Activated T-helper 1 cell treated with anti-CD3 and anti-CD28 coated beads, Interleukin-2, amount 50 U/mL, for 16 hours (primary cell): ENCODE measurements around the gene NCR3LG1.

Source experiments
- DNase-seq, 2 donors: peaks; one replicate each; pipeline ENCODE4 v3.0.0-alpha.2; 2020; ENCODE audit warnings: low read depth in 1 of 2, low spot score in 1 of 2

Gene NCR3LG1

GRCh38 chr11:17369684-17370243 is 18.2 kb downstream of the NCR3LG1 start:
- no peak for DNase-seq

DNA sequence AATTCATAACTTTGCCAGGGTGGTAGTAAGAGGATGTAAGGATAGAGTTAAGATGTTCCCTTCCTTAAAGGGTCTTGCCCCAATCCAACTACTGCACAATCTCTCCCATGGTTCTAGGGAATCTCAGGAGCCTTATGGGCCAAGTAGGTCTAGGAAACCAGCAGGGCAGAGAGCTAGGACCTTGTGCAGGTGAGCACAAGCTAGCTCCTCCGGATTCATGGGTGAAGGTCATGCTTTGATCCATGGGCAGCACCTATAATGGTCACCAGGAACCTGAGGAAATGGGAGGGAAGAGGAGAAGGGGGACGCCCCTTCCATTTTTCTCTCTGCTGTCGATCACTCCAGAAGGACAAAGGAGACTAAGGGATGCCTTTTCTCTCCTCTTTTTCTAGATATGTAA is 20.0 kb downstream of the NCR3LG1 start:
- DNase-seq: no peak

GRCh38 chr11:17375547-17375946 is 23.9 kb downstream of the NCR3LG1 start:
- no peak for DNase-seq

GRCh38 chr11:17376493-17376892 is 24.9 kb downstream of the NCR3LG1 start:
- DNase-seq: no peak

DNA sequence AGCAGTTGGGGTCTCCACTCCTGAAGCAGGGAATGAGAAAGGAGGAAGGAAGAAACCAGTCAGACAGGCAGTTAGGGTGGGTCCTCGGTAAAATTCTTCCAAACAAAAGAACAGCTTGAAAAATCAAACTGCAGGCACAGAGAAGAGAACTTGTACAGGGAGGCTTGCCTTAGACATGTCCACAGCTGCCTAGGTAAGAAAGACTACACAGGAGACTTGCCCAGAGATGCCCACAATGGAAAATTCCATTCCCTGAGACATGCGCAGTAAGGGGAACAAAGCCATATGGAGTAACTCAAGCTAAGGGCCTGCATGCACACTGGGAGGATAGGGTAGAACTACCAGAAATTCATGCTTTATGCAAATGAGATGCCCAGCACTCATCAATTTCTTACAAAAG is 27.1 kb downstream of the NCR3LG1 start:
- no peak for DNase-seq

GRCh38 chr11:17379383-17380180 is 28.0 kb downstream of the NCR3LG1 start:
- no peak for DNase-seq

- no peak for DNase-seq
Measured at GRCh38 chr11:17381156-17381555, 29.6 kb downstream of the NCR3LG1 start.

- DNase-seq: no peak
Measured at GRCh38 chr11:17382046-17382728, 30.6 kb downstream of the NCR3LG1 start.

GRCh38 chr11:17383461-17383860 is 31.9 kb downstream of the NCR3LG1 start:
- no peak for DNase-seq

GRCh38 chr11:17384002-17384511 is 32.5 kb downstream of the NCR3LG1 start:
- peak; percentile 53 to 54 for DNase-seq

- no peak for DNase-seq
Measured at GRCh38 chr11:17385492-17385891, 33.9 kb downstream of the NCR3LG1 start.

DNA sequence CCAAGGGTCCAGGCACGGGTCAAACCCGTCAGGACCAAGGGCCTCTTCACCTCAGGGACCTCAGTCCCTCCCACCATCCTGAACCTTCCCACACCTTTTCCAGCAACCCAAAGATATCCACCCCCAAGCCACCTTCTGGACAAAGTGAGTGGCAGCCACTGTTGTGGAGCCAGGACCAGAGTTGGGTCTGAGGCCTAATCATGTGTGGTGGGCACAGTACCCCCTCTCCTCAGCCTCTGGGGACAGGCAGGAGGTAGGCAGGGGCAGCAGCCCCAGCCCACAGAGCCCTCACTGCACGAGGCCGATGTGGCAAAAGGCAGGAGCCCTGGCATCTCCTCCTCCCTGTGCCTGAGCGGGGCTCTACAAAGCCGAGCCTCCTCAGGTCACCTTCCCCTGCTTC is 34.3 kb downstream of the NCR3LG1 start:
- no peak for DNase-seq

DNA sequence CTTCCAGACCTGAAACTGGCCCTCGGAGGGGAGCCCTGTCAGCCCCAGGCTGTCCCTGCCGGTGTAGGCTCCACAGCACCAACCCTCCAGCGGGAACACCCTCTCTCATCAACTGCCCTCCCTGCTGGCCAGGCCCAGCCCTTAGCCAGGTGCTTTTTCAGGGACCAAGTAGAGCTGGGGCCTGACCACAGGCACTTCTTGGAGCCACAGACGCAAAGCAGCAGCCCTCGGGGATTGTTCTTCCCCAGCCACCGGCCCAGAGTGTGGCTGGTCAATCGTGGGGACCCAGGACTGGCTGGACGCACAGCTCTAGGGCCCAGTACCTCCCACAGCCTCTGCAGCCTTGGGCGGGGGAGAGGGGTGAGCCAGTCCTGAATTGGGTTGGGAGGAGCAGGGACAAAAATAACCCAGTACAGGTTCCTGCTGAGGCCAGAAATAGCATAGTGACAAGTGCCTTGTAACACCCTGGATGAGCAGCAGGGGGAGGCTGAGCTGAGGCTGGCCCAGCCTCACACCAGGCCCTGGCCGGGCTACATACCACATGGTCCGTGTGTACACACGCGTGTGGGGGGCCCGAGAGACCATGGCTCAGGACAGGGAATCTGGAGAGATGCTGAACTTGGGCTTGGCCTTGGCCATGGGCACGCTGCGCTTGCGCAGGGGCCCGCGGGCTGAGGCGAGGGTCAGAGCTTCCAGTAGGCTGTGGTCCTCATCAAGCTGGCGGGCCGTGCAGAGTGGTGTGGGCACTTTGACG is 34.9 kb downstream of the NCR3LG1 start:
- no peak for DNase-seq

DNA sequence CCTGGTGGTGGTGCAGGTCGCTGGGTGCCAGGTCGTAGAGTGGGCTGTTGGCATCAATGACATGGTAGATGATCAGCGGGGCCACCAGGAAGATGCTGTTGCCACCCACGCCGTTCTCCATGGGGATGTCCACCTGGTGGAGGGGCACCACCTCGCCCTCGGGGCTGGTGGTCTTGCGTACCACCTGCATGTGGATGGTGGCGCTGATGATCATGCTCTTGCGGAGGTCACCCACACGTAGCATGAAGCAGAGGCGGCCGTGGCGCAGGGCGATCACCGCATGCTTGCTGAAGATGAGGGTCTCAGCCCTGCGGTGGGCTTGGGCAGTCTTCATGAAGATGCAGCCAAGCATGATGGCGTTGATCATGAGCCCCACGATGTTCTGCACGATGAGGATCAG is 35.7 kb downstream of the NCR3LG1 start:
- DNase-seq: no peak

GRCh38 chr11:17387811-17388210 is 36.2 kb downstream of the NCR3LG1 start:
- DNase-seq: no peak

- DNase-seq: no peak
Measured at GRCh38 chr11:17388609-17389210, 37.1 kb downstream of the NCR3LG1 start, which contains the start of gene KCNJ11. KCNJ11 (minus strand) TSS chr11:17388659; CDS start chr11:17388091, 568 bp downstream.

GRCh38 chr11:17389211-17389956 is 37.8 kb downstream of the NCR3LG1 start:
- DNase-seq: peak; percentile 59 to 71

- no peak for DNase-seq
Measured at GRCh38 chr11:17389957-17390649, 38.5 kb downstream of the NCR3LG1 start.

DNA sequence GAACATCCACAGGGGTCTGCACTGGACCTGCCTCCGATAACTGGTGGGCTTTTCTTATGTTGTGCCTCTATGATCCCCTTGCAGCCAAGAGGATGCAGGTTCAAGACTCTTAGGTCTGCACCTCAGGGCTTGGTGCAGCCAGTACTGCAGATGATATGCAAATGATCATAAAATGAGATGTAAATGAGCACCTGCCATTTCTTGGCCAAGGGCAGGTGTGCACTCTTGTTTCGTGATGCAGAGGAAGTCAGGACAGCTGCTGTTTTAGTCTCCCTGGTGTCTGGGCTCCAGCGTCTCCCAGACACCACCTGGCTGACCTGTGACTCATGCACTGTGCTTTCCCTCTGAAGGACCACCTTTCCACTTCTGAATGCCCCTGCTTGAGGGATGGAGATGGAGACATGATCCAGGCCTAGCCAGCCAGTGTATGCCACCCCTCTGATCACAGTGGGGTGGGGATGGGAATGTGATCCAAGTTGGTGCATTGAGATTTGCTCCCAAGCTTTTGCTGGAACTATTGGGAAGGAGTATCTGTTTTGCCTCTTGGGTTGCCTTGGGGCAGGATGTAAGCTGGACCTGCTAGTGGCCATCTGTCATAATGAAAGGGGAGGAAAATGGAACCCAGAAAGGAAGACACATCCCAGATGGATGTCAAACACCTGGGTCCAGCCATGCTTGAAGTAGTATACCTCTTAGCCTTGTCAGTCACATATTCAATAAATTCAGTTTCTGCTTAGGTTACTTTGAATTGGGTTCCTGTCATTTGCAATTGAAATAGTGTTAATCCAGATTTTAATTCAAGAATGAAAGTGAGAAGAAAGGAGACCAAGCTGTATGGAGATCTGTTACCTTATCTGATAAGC is 40.1 kb downstream of the NCR3LG1 start:
- DNase-seq: no peak
